Measurements from ENCODE around the gene MAGI2. TPM values are rescaled to one million over a fixed set of nuclear protein-coding genes. Genes with fewer than 3 reads are reported as not detected.

The MAGI2 gene
- total RNA-seq, 2 donors from 2014 or later, result 3.9 to 10.5 TPM

DNA sequence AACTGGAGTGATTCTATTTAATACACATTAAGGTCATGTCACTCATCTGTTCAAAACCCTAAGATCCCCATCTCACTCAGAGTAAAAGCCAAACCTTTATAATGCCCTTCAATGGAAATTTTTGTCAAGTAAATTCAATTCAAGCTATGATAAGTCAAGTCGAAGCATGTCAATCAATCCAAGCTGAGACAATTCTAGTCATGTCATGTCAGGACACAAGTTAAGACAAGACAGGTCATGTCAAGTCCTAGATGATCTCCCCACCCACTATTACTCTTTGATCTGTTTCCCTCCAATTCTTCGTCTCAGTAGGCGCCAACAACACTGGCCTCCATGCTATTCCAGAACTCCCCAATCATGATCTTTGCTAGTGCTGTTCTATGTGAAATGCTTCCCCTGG is 141.4 kb downstream of the MAGI2 start:
- ATAC-seq (no peak), DNase-seq (no peak)
- no peak for TF ChIP-seq POLR2A (IDR thresholded peaks at IDR 0.05)
- Histone ChIP-seq H3K4me3 (no peak overlapping the region), H3K4me1 (no peaks in the 10 kb centered on the region), H3K36me3 (replicated peaks in 1 of 2; ENCODE audit: insufficient read depth in 1 of 2, low read depth in 2 of 2) (no peaks in the 10 kb centered on the region), H3K27ac (no peak overlapping the region), H3K9me3 (no peaks in the 10 kb centered on the region), H3K27me3 (no peaks in the 10 kb centered on the region)
- intact Hi-C loops (cut with DNase I), result no loop called here
- WGBS, 2 donors, result 78 to 81% methylated on average over 3 of the region's 3 CpGs

DNA sequence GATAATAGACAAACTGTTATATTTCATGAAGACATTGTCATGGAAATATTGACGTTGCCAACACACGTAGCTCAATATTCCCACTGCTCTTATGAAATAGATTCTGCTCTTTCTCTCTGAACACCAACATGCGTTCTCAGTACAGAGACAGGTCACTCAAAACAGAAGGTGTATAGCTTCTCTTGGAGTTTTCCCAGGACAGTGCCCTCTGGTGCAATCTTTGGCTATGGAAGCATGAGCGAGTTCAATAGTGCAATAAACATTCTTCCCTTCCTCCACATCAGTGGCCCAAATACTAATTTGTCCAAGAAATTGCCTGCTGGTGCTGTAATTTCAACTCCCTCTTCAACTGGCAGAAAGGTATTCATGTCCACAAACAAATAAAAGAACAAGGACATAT is 145.3 kb downstream of the MAGI2 start:
- ATAC-seq (no peak), DNase-seq (no peak)
- H3K4me3 ChIP-seq, result no peak overlapping the region
- H3K27me3 ChIP-seq, result no peaks in the 10 kb centered on the region
- H3K27ac ChIP-seq, result no peak overlapping the region
- intact Hi-C loops (cut with DNase I), result no loop called here
- WGBS, 2 donors, result 23 to 34% methylated on average over 4 of the region's 4 CpGs
- no peaks in the 10 kb centered on the region for H3K4me1 ChIP-seq
- H3K36me3 ChIP-seq (replicated peaks in 1 of 2; ENCODE audit: insufficient read depth in 1 of 2, low read depth in 2 of 2), result no peaks in the 10 kb centered on the region
- H3K9me3 ChIP-seq, result no peaks in the 10 kb centered on the region
- no peak for TF ChIP-seq POLR2A (IDR thresholded peaks at IDR 0.05)
- TF ChIP-seq, protein P1, sequence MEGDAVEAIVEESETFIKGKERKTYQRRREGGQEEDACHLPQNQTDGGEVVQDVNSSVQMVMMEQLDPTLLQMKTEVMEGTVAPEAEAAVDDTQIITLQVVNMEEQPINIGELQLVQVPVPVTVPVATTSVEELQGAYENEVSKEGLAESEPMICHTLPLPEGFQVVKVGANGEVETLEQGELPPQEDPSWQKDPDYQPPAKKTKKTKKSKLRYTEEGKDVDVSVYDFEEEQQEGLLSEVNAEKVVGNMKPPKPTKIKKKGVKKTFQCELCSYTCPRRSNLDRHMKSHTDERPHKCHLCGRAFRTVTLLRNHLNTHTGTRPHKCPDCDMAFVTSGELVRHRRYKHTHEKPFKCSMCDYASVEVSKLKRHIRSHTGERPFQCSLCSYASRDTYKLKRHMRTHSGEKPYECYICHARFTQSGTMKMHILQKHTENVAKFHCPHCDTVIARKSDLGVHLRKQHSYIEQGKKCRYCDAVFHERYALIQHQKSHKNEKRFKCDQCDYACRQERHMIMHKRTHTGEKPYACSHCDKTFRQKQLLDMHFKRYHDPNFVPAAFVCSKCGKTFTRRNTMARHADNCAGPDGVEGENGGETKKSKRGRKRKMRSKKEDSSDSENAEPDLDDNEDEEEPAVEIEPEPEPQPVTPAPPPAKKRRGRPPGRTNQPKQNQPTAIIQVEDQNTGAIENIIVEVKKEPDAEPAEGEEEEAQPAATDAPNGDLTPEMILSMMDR (IDR thresholded peaks at IDR 0.05), result no peak

DNA sequence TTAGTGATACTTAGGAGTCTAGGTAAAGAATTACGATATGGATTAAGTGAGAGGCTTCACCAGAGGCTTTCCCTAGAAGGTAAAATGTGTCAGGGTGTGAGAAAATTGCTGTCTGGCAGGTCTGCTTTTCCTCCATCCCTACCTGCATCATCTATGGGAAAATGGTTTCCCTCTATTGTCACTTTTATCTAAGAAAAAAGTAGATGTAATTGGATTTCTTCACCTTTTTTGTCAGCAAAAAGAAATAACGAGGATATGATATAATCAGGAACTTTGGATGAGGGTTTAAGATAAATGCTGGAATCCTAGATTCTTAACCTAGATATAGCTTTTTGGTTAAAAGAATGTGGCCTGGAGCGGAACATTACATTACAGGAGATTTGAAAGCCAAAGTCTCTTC is 146.1 kb downstream of the MAGI2 start:
- intact Hi-C loops (cut with DNase I), result no loop called here
- H3K27ac ChIP-seq, result no peak overlapping the region
- ATAC-seq, result no peak
- WGBS, 2 donors, result 69 to 75% methylated on average over 3 of the region's 3 CpGs
- H3K4me1 ChIP-seq, result no peaks in the 10 kb centered on the region
- no peaks in the 10 kb centered on the region for H3K36me3 ChIP-seq (replicated peaks in 1 of 2; ENCODE audit: insufficient read depth in 1 of 2, low read depth in 2 of 2)
- no peak overlapping the region for H3K4me3 ChIP-seq
- TF ChIP-seq, protein P1 (IDR thresholded peaks at IDR 0.05), result no peak
- TF ChIP-seq POLR2A (IDR thresholded peaks at IDR 0.05), result no peak
- no peaks in the 10 kb centered on the region for H3K9me3 ChIP-seq
- H3K27me3 ChIP-seq, result no peaks in the 10 kb centered on the region
- no peak for DNase-seq

DNA sequence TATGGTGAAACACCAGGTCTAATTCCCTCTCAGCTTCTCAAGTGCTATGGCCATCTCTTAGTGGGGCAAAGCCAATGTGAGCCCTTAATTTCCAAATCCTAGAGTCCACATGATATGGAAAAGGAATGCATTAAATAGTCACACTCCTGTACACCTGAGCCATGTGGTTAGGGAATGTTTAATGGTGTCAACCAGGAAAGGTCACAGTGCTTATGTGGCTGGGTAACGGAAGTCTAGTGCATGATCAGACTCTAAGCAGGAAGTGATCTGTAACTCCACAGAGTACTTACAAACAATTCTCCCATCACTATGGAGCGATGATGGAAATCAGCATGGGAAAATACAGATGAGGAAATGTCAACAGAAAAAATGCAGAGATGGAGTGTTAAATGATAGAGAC is 148.8 kb downstream of the MAGI2 start:
- ATAC-seq (no peak), DNase-seq (no peak)
- H3K9me3 ChIP-seq, result no peaks in the 10 kb centered on the region
- TF ChIP-seq POLR2A (IDR thresholded peaks at IDR 0.05), result no peak
- TF ChIP-seq, protein P1 (IDR thresholded peaks at IDR 0.05), result no peak
- H3K27me3 ChIP-seq, result no peaks in the 10 kb centered on the region
- H3K36me3 ChIP-seq (replicated peaks in 1 of 2; ENCODE audit: insufficient read depth in 1 of 2, low read depth in 2 of 2), result no peaks in the 10 kb centered on the region
- WGBS, 2 donors, result 66 to 81% methylated on average over 2 of the region's 2 CpGs
- intact Hi-C loops (cut with DNase I), result no loop called here
- H3K4me3 ChIP-seq, result no peak overlapping the region
- no peak overlapping the region for H3K27ac ChIP-seq
- H3K4me1 ChIP-seq, result no peaks in the 10 kb centered on the region

DNA sequence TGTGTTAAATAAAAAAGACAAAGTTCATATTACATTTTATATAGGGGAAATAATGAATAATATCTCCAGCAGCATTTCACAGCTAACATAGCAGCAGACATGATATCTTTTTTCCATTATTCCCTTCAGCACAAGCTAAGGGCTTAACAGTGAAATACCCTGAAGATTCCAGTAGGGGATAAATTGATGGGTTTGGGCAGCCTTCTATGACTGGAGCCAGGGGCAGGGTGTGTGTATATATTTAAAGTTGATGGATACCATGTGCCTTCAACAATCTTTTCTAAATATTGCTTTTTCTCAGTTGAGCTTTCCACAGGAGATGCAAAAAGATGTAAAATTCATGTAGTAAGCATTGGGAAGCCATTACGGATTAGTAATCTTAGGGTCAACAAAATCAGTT is 151.2 kb downstream of the MAGI2 start:
- DNase-seq, result no peak
- Histone ChIP-seq H3K4me3 (no peak overlapping the region), H3K27ac (no peak overlapping the region), H3K9me3 (no peaks in the 10 kb centered on the region), H3K27me3 (no peaks in the 10 kb centered on the region), H3K36me3 (replicated peaks in 1 of 2; ENCODE audit: insufficient read depth in 1 of 2, low read depth in 2 of 2) (no peaks in the 10 kb centered on the region), H3K4me1 (no peaks in the 10 kb centered on the region)
- no peak for ATAC-seq
- TF ChIP-seq, protein P1 (IDR thresholded peaks at IDR 0.05), result no peak
- TF ChIP-seq POLR2A (IDR thresholded peaks at IDR 0.05), result no peak
- WGBS, 2 donors, result 88 to 90% methylated on average over 1 of the region's 1 CpG
- intact Hi-C loops (cut with DNase I), result no loop called here

Measured in body of pancreas (tissue), 4 donors.